Endodermal cell (in vitro differentiated cells): Measurements from ENCODE around the gene DDX10. TPM values are rescaled to one million over a fixed set of nuclear protein-coding genes. Genes with fewer than 3 reads are reported as not detected.

Experiments
- DNase-seq: peaks from one replicate; pipeline ENCODE4 v3.0.0-alpha.2; 2017
- H3K27ac ChIP-seq: 2 replicates; pipeline ENCODE4 v1.5.1; 2013; ENCODE audit warnings: mild to moderate bottlenecking, low read depth, low read length, moderate library complexity
- H3K27me3 ChIP-seq: 2 replicates; pipeline ENCODE4 v1.6.1; 2013; ENCODE audit warnings: mild to moderate bottlenecking, low read length, moderate library complexity; ENCODE audit not compliant: insufficient read depth, control insufficient read depth, poor library complexity, severe bottlenecking
- H3K36me3 ChIP-seq: 2 replicates; pipeline ENCODE4 v1.7.0; 2013; ENCODE audit warnings: mild to moderate bottlenecking, low read length, moderate library complexity; ENCODE audit not compliant: control insufficient read depth, insufficient read depth
- H3K4me1 ChIP-seq: one replicate; pipeline ENCODE4 v1.7.0; 2013; ENCODE audit warnings: low read length; ENCODE audit not compliant: control insufficient read depth, insufficient read depth
- H3K4me3 ChIP-seq: 2 replicates; pipeline ENCODE4 v1.5.1; 2013; ENCODE audit warnings: mild to moderate bottlenecking, low read length, moderate library complexity
- H3K9ac ChIP-seq: 2 replicates; pipeline ENCODE4 v1.6.1; 2013; ENCODE audit warnings: mild to moderate bottlenecking, low read length, moderate library complexity; ENCODE audit not compliant: poor library complexity, severe bottlenecking; ENCODE audit errors: extremely low read depth
- H3K9me3 ChIP-seq: 2 replicates; pipeline ENCODE4 v1.6.1; 2013; ENCODE audit warnings: mild to moderate bottlenecking, low read length, moderate library complexity; ENCODE audit not compliant: control insufficient read depth
- H3K27ac Mint-ChIP-seq: 2 replicates; pipeline ENCODE4 v1.8.0; 2020; ENCODE audit warnings: mixed read lengths
- H3K27me3 Mint-ChIP-seq: 2 replicates; pipeline ENCODE4 v1.8.0; 2021; ENCODE audit warnings: mild to moderate bottlenecking, mixed read lengths; ENCODE audit not compliant: insufficient read depth
- H3K36me3 Mint-ChIP-seq: 2 replicates; pipeline ENCODE4 v1.8.0; 2020; ENCODE audit warnings: low read depth, mixed read lengths
- H3K4me1 Mint-ChIP-seq: 2 replicates; pipeline ENCODE4 v1.8.0; 2020; ENCODE audit warnings: mixed read lengths
- H3K4me3 Mint-ChIP-seq: 2 replicates; pipeline ENCODE4 v1.8.0; 2020; ENCODE audit warnings: mild to moderate bottlenecking, moderate library complexity, mixed read lengths
- H3K9me3 Mint-ChIP-seq: 2 replicates; pipeline ENCODE4 v1.8.0; 2020; ENCODE audit warnings: mild to moderate bottlenecking, mixed read lengths
- WGBS, 2 experiments: methylation state at CpG; one replicate each; pipeline versions ENCODE4 v1.1.5 to v1.1.7; 2013; ENCODE audit warnings: missing lambda C conversion rate in 2 of 2, mixed read lengths in 1 of 2; ENCODE audit not compliant: insufficient coverage in 1 of 2, insufficient read length in 1 of 2; 5-methylcytosine and 5-hydroxymethylcytosine counted together
- total RNA-seq, 2 donors: library from RNA; stranded (reverse); fragmentation: NEBNext Ultra II Directional in 1 of 2; extraction: Animal tissue kit (Norgen Biotek cat#: 25700) in 1 of 2; gene quantifications; 2 replicates in 1 of 2; 3 replicates in 1 of 2; pipeline ENCODE4 v1.2.1, GENCODE V29; 2021
- TF ChIP-seq, protein P1 (sequence below): fragments of 200-600 bp; sonication (generic); conservative IDR thresholded peaks from 2 replicates; pipeline ENCODE4 v1.5.0; 2021; ENCODE audit warnings: antibody characterized with exemption, mild to moderate bottlenecking

DDX10 gene
- total RNA-seq, 2 donors from 2014 or later: 31.1 to 32.7 TPM

DNA sequence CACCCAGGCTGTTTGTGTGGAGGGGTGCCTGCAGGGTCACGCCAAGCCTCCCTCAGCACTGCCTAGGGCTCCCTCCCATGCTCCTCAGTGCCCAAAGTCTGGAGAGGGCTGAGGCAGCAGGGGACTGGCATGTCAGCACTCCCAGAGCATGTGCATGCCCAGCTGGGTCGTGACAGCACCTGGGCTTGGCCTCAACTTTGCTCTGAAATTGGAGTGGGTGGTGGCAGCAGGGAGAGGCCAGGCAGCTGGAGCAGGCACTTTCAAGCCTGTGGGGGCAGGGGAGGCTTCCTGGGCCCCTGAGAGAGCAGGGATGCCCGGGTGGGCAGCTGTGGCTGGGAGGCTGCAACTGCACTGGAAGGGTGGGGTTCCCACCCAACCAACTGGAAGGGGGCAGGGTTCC, 35.6 kb upstream of the DDX10 start:
- no peaks in the 10 kb centered on the region for H3K27me3 Mint-ChIP-seq
- H3K4me1 Mint-ChIP-seq: peaks cover 12% of the 10 kb centered on the region
- peaks cover 5% of the 10 kb centered on the region for H3K4me1 ChIP-seq
- no peak overlapping the region for H3K4me3 ChIP-seq
- no peaks in the 10 kb centered on the region for H3K36me3 Mint-ChIP-seq
- no peak overlapping the region for H3K4me3 Mint-ChIP-seq
- H3K9ac ChIP-seq: no peak overlapping the region
- TF ChIP-seq, protein P1, sequence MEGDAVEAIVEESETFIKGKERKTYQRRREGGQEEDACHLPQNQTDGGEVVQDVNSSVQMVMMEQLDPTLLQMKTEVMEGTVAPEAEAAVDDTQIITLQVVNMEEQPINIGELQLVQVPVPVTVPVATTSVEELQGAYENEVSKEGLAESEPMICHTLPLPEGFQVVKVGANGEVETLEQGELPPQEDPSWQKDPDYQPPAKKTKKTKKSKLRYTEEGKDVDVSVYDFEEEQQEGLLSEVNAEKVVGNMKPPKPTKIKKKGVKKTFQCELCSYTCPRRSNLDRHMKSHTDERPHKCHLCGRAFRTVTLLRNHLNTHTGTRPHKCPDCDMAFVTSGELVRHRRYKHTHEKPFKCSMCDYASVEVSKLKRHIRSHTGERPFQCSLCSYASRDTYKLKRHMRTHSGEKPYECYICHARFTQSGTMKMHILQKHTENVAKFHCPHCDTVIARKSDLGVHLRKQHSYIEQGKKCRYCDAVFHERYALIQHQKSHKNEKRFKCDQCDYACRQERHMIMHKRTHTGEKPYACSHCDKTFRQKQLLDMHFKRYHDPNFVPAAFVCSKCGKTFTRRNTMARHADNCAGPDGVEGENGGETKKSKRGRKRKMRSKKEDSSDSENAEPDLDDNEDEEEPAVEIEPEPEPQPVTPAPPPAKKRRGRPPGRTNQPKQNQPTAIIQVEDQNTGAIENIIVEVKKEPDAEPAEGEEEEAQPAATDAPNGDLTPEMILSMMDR: no peak
- H3K27ac ChIP-seq: no peak overlapping the region
- H3K27ac Mint-ChIP-seq: no peak overlapping the region
- no peaks in the 10 kb centered on the region for H3K27me3 ChIP-seq
- H3K9me3 ChIP-seq: peaks cover 32% of the 10 kb centered on the region
- 95 to 100% methylated on average over 1 to 3 of the region's 3 CpGs for WGBS, 2 experiments
- H3K36me3 ChIP-seq: no peaks in the 10 kb centered on the region
- H3K9me3 Mint-ChIP-seq: peaks cover 29% of the 10 kb centered on the region
- DNase-seq: no peak

GRCh38 chr11:108632041-108632704, 32.7 kb upstream of the DDX10 start:
- TF ChIP-seq, protein P1: no peak
- no peak overlapping the region for H3K27ac Mint-ChIP-seq
- H3K9me3 ChIP-seq: peaks cover 30% of the 10 kb centered on the region
- DNase-seq: no peak
- peaks cover under 1% of the 10 kb centered on the region for H3K27me3 Mint-ChIP-seq
- H3K4me1 Mint-ChIP-seq: no peaks in the 10 kb centered on the region
- peaks cover 26% of the 10 kb centered on the region for H3K9me3 Mint-ChIP-seq
- H3K9ac ChIP-seq: no peak overlapping the region
- no peaks in the 10 kb centered on the region for H3K27me3 ChIP-seq
- no peaks in the 10 kb centered on the region for H3K36me3 Mint-ChIP-seq
- no peak overlapping the region for H3K27ac ChIP-seq
- H3K36me3 ChIP-seq: no peaks in the 10 kb centered on the region
- 84 to 100% methylated on average over 1 to 2 of the region's 2 CpGs for WGBS, 2 experiments
- H3K4me1 ChIP-seq: no peaks in the 10 kb centered on the region
- no peak overlapping the region for H3K4me3 ChIP-seq
- no peak overlapping the region for H3K4me3 Mint-ChIP-seq

- H3K4me1 ChIP-seq: no peaks in the 10 kb centered on the region
- H3K4me3 ChIP-seq: no peak overlapping the region
- Mint-ChIP-seq H3K4me1 (peaks cover 8% of the 10 kb centered on the region), H3K27ac (no peak overlapping the region), H3K4me3 (no peak overlapping the region), H3K36me3 (no peaks in the 10 kb centered on the region), H3K9me3 (no peaks in the 10 kb centered on the region), H3K27me3 (peaks cover 3% of the 10 kb centered on the region)
- no peak overlapping the region for H3K27ac ChIP-seq
- TF ChIP-seq, protein P1: no peak
- no peaks in the 10 kb centered on the region for H3K36me3 ChIP-seq
- no peaks in the 10 kb centered on the region for H3K27me3 ChIP-seq
- DNase-seq: no peak
- no peak overlapping the region for H3K9ac ChIP-seq
- peaks cover under 1% of the 10 kb centered on the region for H3K9me3 ChIP-seq
These were observed 29.8 kb upstream of the DDX10 start for GRCh38 chr11:108635106-108635505.
